ENCODE data around the gene PTPN20. TPM values are rescaled to one million over a fixed set of nuclear protein-coding genes. Genes with fewer than 3 reads are reported as not detected.

Gene PTPN20
- total RNA-seq, 2 experiments from 2014 or later = 2.2 to 2.5 TPM

- H3K36me3 Mint-ChIP-seq (ENCODE audit: low read depth) = no peaks in the 10 kb centered on the region
Observed at GRCh38 chr10:47010036-47010435, 98.8 kb downstream of the PTPN20 start.

GRCh38 chr10:47012214-47012613 lies 101.0 kb downstream of the PTPN20 start:
- no peaks in the 10 kb centered on the region for H3K9me3 ChIP-seq (ENCODE audit: control insufficient read depth in 1 of 2, insufficient read depth in 1 of 2, low read length in 2 of 2)
- intact Hi-C loops (cut with DNase I, micrococcal nuclease) = no loop called here
- no peaks in the 10 kb centered on the region for H3K4me1 ChIP-seq (ENCODE audit: insufficient read depth, low read length)
- no peaks in the 10 kb centered on the region for H3K9me3 Mint-ChIP-seq
- no peak overlapping the region for H3K27ac ChIP-seq (ENCODE audit: low read depth in 1 of 2, low read length in 2 of 2)
- H3K27me3 ChIP-seq (ENCODE audit: control insufficient read depth in 1 of 2, insufficient read depth in 2 of 2, low read length in 2 of 2) = peaks cover 0 to 14% of the 10 kb centered on the region in 2 experiments
- H3K36me3 ChIP-seq (ENCODE audit: insufficient read depth, low read length) = no peaks in the 10 kb centered on the region
- CTCF ChIA-PET = interaction anchor here (1.0 kb wide), 1 partner anchor 11 kb away, joined by 6 read pairs; no protein-coding TSS in a partner anchor
- no peak for DNase-seq
- POLR2A ChIA-PET = no interaction called here
- no peak overlapping the region for H3K27ac Mint-ChIP-seq
- H3K4me1 Mint-ChIP-seq (ENCODE audit: low read depth) = no peaks in the 10 kb centered on the region
- no peaks in the 10 kb centered on the region for H3K36me3 Mint-ChIP-seq (ENCODE audit: low read depth)
- H3K27me3 Mint-ChIP-seq = no peaks in the 10 kb centered on the region
- H3K4me3 Mint-ChIP-seq = no peak overlapping the region
- TF ChIP-seq CTCF (IDR thresholded peaks at IDR 0.05) = no peak
- H3K4me3 ChIP-seq (ENCODE audit: low read length) = no peak overlapping the region
- ATAC-seq (ENCODE audit: poor library complexity) = no peak

More at GRCh38 chr10:47010036-47010435, 98.8 kb downstream of the PTPN20 start:
- H3K27me3 Mint-ChIP-seq = no peaks in the 10 kb centered on the region
- H3K4me1 Mint-ChIP-seq (ENCODE audit: low read depth) = no peaks in the 10 kb centered on the region
- DNase-seq (no peak), ATAC-seq (ENCODE audit: poor library complexity) (no peak)
- TF ChIP-seq CTCF (IDR thresholded peaks at IDR 0.05) = no peak
- H3K4me3 ChIP-seq (ENCODE audit: low read length) = no peak overlapping the region
- H3K36me3 ChIP-seq (ENCODE audit: insufficient read depth, low read length) = no peaks in the 10 kb centered on the region
- H3K4me1 ChIP-seq (ENCODE audit: insufficient read depth, low read length) = no peaks in the 10 kb centered on the region
- no peak overlapping the region for H3K4me3 Mint-ChIP-seq
- H3K9me3 Mint-ChIP-seq = no peaks in the 10 kb centered on the region
- H3K27ac ChIP-seq (ENCODE audit: low read depth in 1 of 2, low read length in 2 of 2) = no peak overlapping the region
- peaks cover 0 to 14% of the 10 kb centered on the region in 2 experiments for H3K27me3 ChIP-seq (ENCODE audit: control insufficient read depth in 1 of 2, insufficient read depth in 2 of 2, low read length in 2 of 2)
- intact Hi-C loops (cut with DNase I, micrococcal nuclease) = no loop called here
- ChIA-PET CTCF (no interaction called here), POLR2A (no interaction called here)
- H3K9me3 ChIP-seq (ENCODE audit: control insufficient read depth in 1 of 2, insufficient read depth in 1 of 2, low read length in 2 of 2) = no peaks in the 10 kb centered on the region
- H3K27ac Mint-ChIP-seq = no peak overlapping the region

GRCh38 chr10:47013507-47014154 lies 102.4 kb downstream of the PTPN20 start:
- Histone ChIP-seq H3K27ac (ENCODE audit: low read depth in 1 of 2, low read length in 2 of 2) (no peak overlapping the region), H3K4me3 (ENCODE audit: low read length) (no peak overlapping the region), H3K9me3 (ENCODE audit: control insufficient read depth in 1 of 2, insufficient read depth in 1 of 2, low read length in 2 of 2) (no peaks in the 10 kb centered on the region), H3K36me3 (ENCODE audit: insufficient read depth, low read length) (no peaks in the 10 kb centered on the region), H3K4me1 (ENCODE audit: insufficient read depth, low read length) (no peaks in the 10 kb centered on the region), H3K27me3 (ENCODE audit: control insufficient read depth in 1 of 2, insufficient read depth in 2 of 2, low read length in 2 of 2) (peaks cover 0 to 14% of the 10 kb centered on the region in 2 experiments)
- Mint-ChIP-seq H3K27ac (no peak overlapping the region), H3K9me3 (no peaks in the 10 kb centered on the region), H3K4me3 (no peak overlapping the region), H3K4me1 (ENCODE audit: low read depth) (no peaks in the 10 kb centered on the region), H3K36me3 (ENCODE audit: low read depth) (no peaks in the 10 kb centered on the region), H3K27me3 (no peaks in the 10 kb centered on the region)
- DNase-seq = no peak
- intact Hi-C loops (cut with DNase I, micrococcal nuclease) = no loop called here
- CTCF ChIA-PET = no interaction called here
- ATAC-seq (ENCODE audit: poor library complexity) = no peak
- TF ChIP-seq CTCF (IDR thresholded peaks at IDR 0.05) = no peak
- POLR2A ChIA-PET = no interaction called here
